HEK293 (cell line): ENCODE data around the gene USP12.
A peak's percentile ranks its signal among the peaks of the same experiment; 100 is the strongest.

Experiments used
- CTCF ChIA-PET: fragments of 350-600 bp; formaldehyde crosslinking; extraction: SDS; loops from one replicate; lab custom pipeline; 2021; ENCODE audit warnings: antibody characterized with exemption; lab: Yijun Ruan, JAX
- POLR2A ChIA-PET: fragments of 300-600 bp; formaldehyde crosslinking; extraction: SDS; loops from one replicate; lab custom pipeline; 2020; ENCODE audit warnings: antibody characterized with exemption, inconsistent platforms; lab: Yijun Ruan, JAX
- H3K27ac ChIP-seq: fragments of 200-500 bp; sonication (Bioruptor generic); 2 replicates; pipeline ENCODE4 v1.5.1; 2014; ENCODE audit warnings: low read depth, low read length, control low read depth, inconsistent platforms; ENCODE audit errors: extremely low read depth
- H3K36me3 ChIP-seq, 2 experiments: fragments of 200-500 bp in 1 of 2; sonication (Bioruptor generic) in 1 of 2; 1 replicate in 1 of 2; 2 replicates in 1 of 2; pipeline ENCODE4 v1.5.1; 2014 to 2017; ENCODE audit warnings: inconsistent platforms in 2 of 2, low read length in 2 of 2; ENCODE audit not compliant: control insufficient read depth in 2 of 2, insufficient read depth in 1 of 2
- H3K4me1 ChIP-seq: fragments of 200-500 bp; sonication (Bioruptor generic); 2 replicates; pipeline ENCODE4 v1.5.1; 2014; ENCODE audit warnings: mild to moderate bottlenecking, low read length, inconsistent platforms; ENCODE audit not compliant: control insufficient read depth, insufficient read depth
- H3K4me3 ChIP-seq: 2 replicates; pipeline ENCODE4 v1.5.1; 2011; ENCODE audit warnings: low read depth, mild to moderate bottlenecking, control low read depth, low read length, moderate library complexity
- H3K9me3 ChIP-seq: fragments of 200-500 bp; sonication (Bioruptor generic); 2 replicates; pipeline ENCODE4 v1.5.1; 2014; ENCODE audit warnings: low read depth, low read length, inconsistent platforms; ENCODE audit not compliant: control insufficient read depth, insufficient read depth
- AEBP2 ChIP-seq: fragments of 450-650 bp; formaldehyde crosslinking; IDR thresholded peaks from 2 replicates; pipeline ENCODE4 v1.5.1; 2016; ENCODE audit warnings: missing biosample characterization, missing genetic modification characterization, borderline replicate concordance
- GFI1B ChIP-seq: fragments of 450-650 bp; formaldehyde crosslinking; IDR thresholded peaks from 2 replicates; pipeline ENCODE4 v1.5.1; 2016; ENCODE audit warnings: missing biosample characterization, missing genetic modification characterization
- HOXC10 ChIP-seq: sonication (generic); formaldehyde crosslinking; IDR thresholded peaks from 2 replicates; pipeline ENCODE4 v1.8.1; 2023; ENCODE audit warnings: mild to moderate bottlenecking, missing genetic modification reagents
- IKZF3 ChIP-seq: fragments of 450-650 bp; IDR thresholded peaks from 2 replicates; pipeline ENCODE4 v1.5.0; 2018; ENCODE audit warnings: missing biosample characterization, mild to moderate bottlenecking, missing genetic modification characterization, moderate library complexity
- PRDM1 ChIP-seq: fragments of 450-650 bp; formaldehyde crosslinking; IDR thresholded peaks from 2 replicates; pipeline ENCODE4; 2016; ENCODE audit warnings: missing biosample characterization, missing genetic modification characterization
- PRDM10 ChIP-seq: fragments of 450-650 bp; formaldehyde crosslinking; IDR thresholded peaks from 2 replicates; pipeline ENCODE4 v1.5.1; 2016; ENCODE audit warnings: missing biosample characterization, missing genetic modification characterization
- SCRT1 ChIP-seq: fragments of 450-650 bp; formaldehyde crosslinking; IDR thresholded peaks from 2 replicates; pipeline ENCODE4 v1.5.1; 2016; ENCODE audit warnings: missing biosample characterization, missing genetic modification characterization, borderline replicate concordance
- SCRT2 ChIP-seq: fragments of 450-650 bp; formaldehyde crosslinking; IDR thresholded peaks from 2 replicates; pipeline ENCODE4 v1.5.1; 2016; ENCODE audit warnings: missing biosample characterization, missing genetic modification characterization
- YY2 ChIP-seq: fragments of 450-650 bp; formaldehyde crosslinking; IDR thresholded peaks from 2 replicates; pipeline ENCODE4 v1.5.1; 2016; ENCODE audit warnings: missing biosample characterization, missing genetic modification characterization
- ZBTB10 ChIP-seq: fragments of 450-650 bp; formaldehyde crosslinking; IDR thresholded peaks from 2 replicates; pipeline ENCODE4 v1.5.1; 2016; ENCODE audit warnings: missing biosample characterization, missing genetic modification characterization
- ZBTB6 ChIP-seq: fragments of 450-650 bp; formaldehyde crosslinking; IDR thresholded peaks from 2 replicates; pipeline ENCODE4 v1.5.1; 2017; ENCODE audit warnings: missing biosample characterization, missing genetic modification characterization
- ZBTB8A ChIP-seq: fragments of 450-650 bp; formaldehyde crosslinking; IDR thresholded peaks from 2 replicates; pipeline ENCODE4 v1.5.1; 2016; ENCODE audit warnings: missing biosample characterization, missing genetic modification characterization
- ZNF10 ChIP-seq: fragments of 450-650 bp; formaldehyde crosslinking; IDR thresholded peaks from 2 replicates; pipeline ENCODE4 v1.5.1; 2017; ENCODE audit warnings: missing biosample characterization, missing genetic modification characterization
- ZNF114 ChIP-seq: fragments of 450-650 bp; formaldehyde crosslinking; IDR thresholded peaks from 2 replicates; pipeline ENCODE4 v1.5.0; 2017; ENCODE audit warnings: missing biosample characterization, missing genetic modification characterization
- ZNF121 ChIP-seq: fragments of 450-650 bp; formaldehyde crosslinking; IDR thresholded peaks from 2 replicates; pipeline ENCODE4 v1.5.1; 2016; ENCODE audit warnings: missing biosample characterization, missing genetic modification characterization
- ZNF148 ChIP-seq: fragments of 450-650 bp; formaldehyde crosslinking; IDR thresholded peaks from 2 replicates; pipeline ENCODE4 v1.5.0; 2017; ENCODE audit warnings: missing biosample characterization, missing genetic modification characterization, borderline replicate concordance
- ZNF155 ChIP-seq: fragments of 450-650 bp; formaldehyde crosslinking; IDR thresholded peaks from 2 replicates; pipeline ENCODE4 v1.5.1; 2016; ENCODE audit warnings: missing biosample characterization, missing genetic modification characterization
- ZNF16 ChIP-seq: fragments of 450-650 bp; formaldehyde crosslinking; IDR thresholded peaks from 2 replicates; pipeline ENCODE4 v1.5.1; 2016; ENCODE audit warnings: low read depth, missing biosample characterization, missing genetic modification characterization
- ZNF202 ChIP-seq: fragments of 450-650 bp; formaldehyde crosslinking; IDR thresholded peaks from 2 replicates; pipeline ENCODE4 v1.5.1; 2016; ENCODE audit warnings: missing biosample characterization, missing genetic modification characterization, borderline replicate concordance
- ZNF214 ChIP-seq: fragments of 450-650 bp; formaldehyde crosslinking; IDR thresholded peaks from 2 replicates; pipeline ENCODE4 v1.5.1; 2017; ENCODE audit warnings: missing biosample characterization, mild to moderate bottlenecking, missing genetic modification characterization, borderline replicate concordance
- ZNF302 ChIP-seq: fragments of 450-650 bp; formaldehyde crosslinking; IDR thresholded peaks from 2 replicates; pipeline ENCODE4 v1.5.1; 2016; ENCODE audit warnings: missing biosample characterization, missing genetic modification characterization, low read depth
- ZNF610 ChIP-seq: fragments of 450-650 bp; formaldehyde crosslinking; IDR thresholded peaks from 2 replicates; pipeline ENCODE4 v1.5.1; 2016; ENCODE audit warnings: missing biosample characterization, missing genetic modification characterization, borderline replicate concordance
- ZNF624 ChIP-seq: fragments of 450-650 bp; formaldehyde crosslinking; IDR thresholded peaks from 2 replicates; pipeline ENCODE4 v1.5.1; 2017; ENCODE audit warnings: missing biosample characterization, missing genetic modification characterization
- ZNF654 ChIP-seq: fragments of 450-650 bp; formaldehyde crosslinking; IDR thresholded peaks from 2 replicates; pipeline ENCODE4 v1.5.1; 2016; ENCODE audit warnings: low read depth, missing biosample characterization, missing genetic modification characterization
- ZNF830 ChIP-seq: fragments of 450-650 bp; IDR thresholded peaks from 2 replicates; pipeline ENCODE4 v1.5.0; 2018; ENCODE audit warnings: missing biosample characterization, missing genetic modification characterization, low read depth, mild to moderate bottlenecking, moderate library complexity

Gene USP12

GRCh38 chr13:27023385-27024073 lies 148.1 kb downstream of the USP12 start:
- H3K4me3 ChIP-seq = no peak overlapping the region
- no peaks in the 10 kb centered on the region; the same call in 1 of the 2 replicates for H3K4me1 ChIP-seq
- ChIA-PET CTCF (no interaction called here), POLR2A (no interaction called here)
- H3K36me3 ChIP-seq = no peaks in the 10 kb centered on the region
- H3K27ac ChIP-seq = peak overlapping the region; percentile 13; the same call in 1 of the 2 replicates
- H3K9me3 ChIP-seq = no peaks in the 10 kb centered on the region
- TF ChIP-seq ZNF114 (tag by site-specific recombination) (no peak), YY2 (tag by site-specific recombination) (no peak), GFI1B (tag by site-specific recombination) (no peak), ZNF155 (tag by site-specific recombination) (no peak), ZNF830 (no peak), PRDM10 (tag by site-specific recombination) (no peak), ZNF202 (tag by site-specific recombination) (no peak), IKZF3 (tag by site-specific recombination) (no peak), ZNF121 (tag by site-specific recombination) (0 out of 2 replicates have a peak, but pooled peaks have one; percentile 9), ZNF302 (tag by site-specific recombination) (no peak), ZNF16 (tag by site-specific recombination) (peak; percentile 89), ZBTB8A (tag by site-specific recombination) (no peak), SCRT2 (peak; percentile 96), ZNF610 (tag by site-specific recombination) (no peak), SCRT1 (tag by site-specific recombination) (peak; percentile 91), AEBP2 (tag by site-specific recombination) (no peak), ZBTB6 (tag by site-specific recombination) (no peak), ZNF624 (tag by site-specific recombination) (no peak), HOXC10 (CRISPR knock-in tag) (no peak), ZNF214 (tag by site-specific recombination) (no peak), ZNF10 (tag by site-specific recombination) (0 out of 2 replicates have a peak, but pooled peaks have one; percentile 24), ZNF148 (tag by site-specific recombination) (no peak), ZNF654 (tag by site-specific recombination) (0 out of 2 replicates have a peak, but pooled peaks have one; percentile 3), ZBTB10 (tag by site-specific recombination) (no peak), PRDM1 (tag by site-specific recombination) (no peak)
